GM12891 (cell line): ENCODE results near the gene MALAT1.

Source experiments
- POLR2A ChIP-seq: IDR thresholded peaks from 2 replicates; pipeline ENCODE4 v1.6.1; 2011; ENCODE audit warnings: low read depth, low read length, control low read depth
- POLR2AphosphoS5 ChIP-seq: IDR thresholded peaks from 2 replicates; pipeline ENCODE4 v1.6.1; 2011; ENCODE audit warnings: low read depth, low read length, control low read depth
- TAF1 ChIP-seq: IDR thresholded peaks from 2 replicates; pipeline ENCODE4 v1.6.1; 2011; ENCODE audit warnings: low read depth, low read length, control low read depth

- no peak for TF ChIP-seq POLR2A
- no peak for TF ChIP-seq TAF1
- no peak for TF ChIP-seq POLR2AphosphoS5
These were observed 37.8 kb downstream of the MALAT1 start for GRCh38 chr11:65536412-65537295.
